NCI-H2227 (cell line): ENCODE measurements around the gene DDR2.
"Not testable (repeated sequence)": the region's sequence is repeated elsewhere in the genome, so short reads cannot be mapped to it uniquely, and the experiment has no call there.

ENCODE experiments used
- DNase-seq: peaks from one replicate; lab custom pipeline; 2025; ENCODE audit not compliant: unreplicated experiment; lab: John Stamatoyannopoulos, UW

Gene DDR2

DNA sequence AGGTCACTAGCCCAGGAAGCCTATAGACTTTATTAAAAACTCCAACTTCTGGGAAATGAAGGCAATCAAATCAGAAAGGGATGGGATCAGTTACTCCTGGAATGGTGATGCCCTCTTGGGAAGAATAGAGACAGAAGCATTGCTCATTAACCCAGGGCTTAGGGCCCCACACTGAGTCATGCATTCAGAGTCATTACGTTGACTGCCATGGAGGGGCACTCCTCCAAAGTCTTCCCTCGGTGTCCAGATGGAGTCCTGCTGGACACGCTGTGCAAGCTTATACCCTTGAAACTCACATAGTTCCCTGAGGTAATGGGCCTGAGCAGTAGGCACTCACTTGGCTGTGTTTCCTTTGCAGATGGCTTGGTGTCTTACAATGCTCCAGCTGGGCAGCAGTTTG lies 123.0 kb downstream of the DDR2 start:
- DNase-seq, result no peak

DNA sequence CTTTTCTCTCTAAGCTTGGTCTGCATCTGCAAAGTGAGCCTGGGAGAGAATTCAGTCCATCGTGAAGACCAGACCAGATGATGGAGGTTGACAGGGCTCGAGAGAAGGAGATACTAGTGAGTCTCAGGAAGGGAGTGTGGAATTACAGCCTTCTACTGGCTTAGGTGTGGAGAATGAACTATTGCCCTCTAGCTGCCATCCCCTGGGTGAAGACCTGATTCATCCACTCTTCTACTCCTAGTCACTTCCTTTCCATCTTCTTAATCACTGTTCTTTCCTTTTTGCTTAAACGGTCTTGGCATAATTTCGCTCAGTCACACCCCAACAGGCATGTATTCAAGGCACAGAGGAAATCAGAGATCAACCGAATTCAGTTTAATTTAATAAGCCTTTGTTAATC lies 124.3 kb downstream of the DDR2 start:
- no peak for DNase-seq

DNA sequence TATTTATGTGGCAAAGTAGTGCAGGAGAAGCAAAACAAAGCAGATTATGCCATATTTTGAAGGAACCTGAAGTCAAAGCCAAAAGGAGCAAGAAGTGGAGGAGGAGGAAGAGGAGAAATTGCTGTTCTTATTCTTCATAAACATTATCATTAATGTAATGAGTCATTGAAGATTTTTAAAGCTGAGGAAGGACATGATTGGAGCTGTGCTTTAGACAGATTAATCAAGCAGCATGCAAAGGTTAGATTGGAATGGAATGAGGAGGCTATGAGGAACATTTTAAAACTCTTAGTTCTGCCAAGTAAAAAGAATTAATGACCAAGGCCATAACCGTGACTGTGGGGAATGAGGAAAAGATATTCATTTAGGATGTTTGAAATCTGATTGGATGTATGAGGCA lies 125.2 kb downstream of the DDR2 start:
- DNase-seq, result no peak

DNA sequence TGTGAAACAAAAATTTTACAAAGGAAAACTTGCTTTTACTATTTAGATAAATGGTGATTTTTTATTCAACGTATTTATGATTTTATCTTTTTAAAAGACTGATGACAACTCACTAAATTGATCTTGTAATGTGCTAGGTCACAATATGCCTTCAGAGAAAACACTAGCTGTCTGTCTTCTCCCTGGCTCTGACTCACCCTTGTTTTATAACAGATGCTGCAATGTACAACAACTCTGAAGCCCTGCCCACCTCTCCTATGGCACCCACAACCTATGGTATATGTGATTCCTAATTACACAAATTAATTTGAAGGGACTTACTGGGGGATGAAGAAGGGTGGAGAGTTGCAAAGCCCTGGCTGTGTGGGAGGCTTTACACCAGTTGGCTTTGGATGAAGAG lies 133.5 kb downstream of the DDR2 start:
- no peak for DNase-seq

DNA sequence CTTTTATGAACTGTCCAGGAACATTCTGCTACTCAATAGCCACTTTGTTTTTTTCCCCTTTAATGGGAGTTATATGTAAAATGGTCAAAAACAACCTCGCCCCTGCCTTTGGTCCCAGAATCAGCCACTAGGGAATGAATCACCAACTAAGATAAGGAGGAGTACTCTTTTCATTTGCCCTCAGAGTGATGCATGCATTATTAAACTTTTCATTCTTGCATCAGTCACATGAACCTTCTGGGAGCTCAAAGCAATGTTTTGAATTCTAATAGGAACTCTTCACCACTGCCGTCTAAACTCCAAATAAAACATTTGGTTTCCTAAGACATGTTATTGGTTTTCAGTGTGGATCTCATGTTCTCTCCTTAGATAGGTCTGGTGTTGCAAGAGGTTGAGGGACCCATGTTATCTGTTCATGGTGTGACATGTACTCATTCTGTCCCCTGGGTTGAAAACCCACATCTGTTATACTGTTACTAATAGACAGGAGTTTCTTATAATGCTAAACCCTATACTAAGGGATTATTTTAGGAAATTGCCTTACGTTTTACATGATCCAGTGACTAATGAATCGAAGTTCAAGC lies 140.4 kb downstream of the DDR2 start:
- no peak for DNase-seq

DNA sequence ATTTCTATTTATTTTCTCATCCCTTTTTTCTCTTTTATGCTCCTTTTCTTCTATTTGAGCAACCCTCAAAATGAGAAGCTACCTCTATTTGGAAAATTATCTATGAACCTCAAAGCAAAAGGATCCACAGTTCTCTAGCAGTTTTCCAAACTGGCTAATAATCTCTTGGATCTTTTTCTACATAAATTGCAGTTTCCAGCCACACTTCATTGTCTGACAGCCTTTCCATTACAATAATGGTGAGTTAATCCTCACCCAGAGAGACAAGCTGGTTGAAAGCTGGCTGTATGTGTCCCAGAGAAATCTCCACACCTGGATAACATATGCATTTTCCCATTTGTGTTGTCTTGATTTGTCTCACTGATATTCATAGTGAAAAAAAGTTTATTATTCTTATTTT lies 141.7 kb downstream of the DDR2 start:
- DNase-seq, result no peak

DNA sequence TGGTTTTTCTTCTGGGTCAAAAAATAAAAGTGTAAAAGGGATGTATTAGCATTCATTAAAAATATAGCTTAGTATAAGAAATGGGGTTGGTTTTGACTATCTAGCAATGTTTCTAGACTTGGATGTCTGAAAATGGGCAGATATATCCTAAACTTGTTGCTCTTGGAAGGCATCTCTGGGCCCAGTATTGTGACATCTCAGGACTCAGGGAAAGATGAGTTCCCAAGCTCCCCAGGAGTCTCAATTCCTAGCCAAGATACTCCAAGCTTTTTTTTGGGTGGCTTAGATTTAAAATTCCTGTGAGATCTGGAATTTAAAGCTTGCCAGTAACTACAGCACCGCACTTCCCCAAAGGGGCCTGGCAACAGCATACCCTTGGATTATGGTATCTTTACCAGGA lies 146.8 kb downstream of the DDR2 start:
- DNase-seq, result no peak

DNA sequence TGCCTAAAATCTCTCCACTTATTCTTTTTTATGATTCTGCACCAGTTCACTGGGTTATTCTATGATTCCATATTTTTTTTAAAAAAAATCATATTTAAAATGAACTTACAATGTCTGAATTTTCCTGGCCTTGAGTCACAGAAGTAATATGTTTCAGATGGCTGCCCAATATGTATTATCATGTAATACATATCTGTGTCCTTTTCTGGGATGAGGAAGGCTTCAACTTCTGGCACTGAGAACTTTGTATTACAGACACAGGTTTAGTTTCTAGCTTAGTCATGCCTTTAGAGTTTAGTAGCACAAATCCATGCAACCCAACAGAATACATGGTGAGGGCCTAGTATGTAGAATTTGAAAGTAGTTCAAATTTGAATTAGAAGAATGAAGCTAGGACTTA lies 150.4 kb downstream of the DDR2 start:
- no peak for DNase-seq

DNA sequence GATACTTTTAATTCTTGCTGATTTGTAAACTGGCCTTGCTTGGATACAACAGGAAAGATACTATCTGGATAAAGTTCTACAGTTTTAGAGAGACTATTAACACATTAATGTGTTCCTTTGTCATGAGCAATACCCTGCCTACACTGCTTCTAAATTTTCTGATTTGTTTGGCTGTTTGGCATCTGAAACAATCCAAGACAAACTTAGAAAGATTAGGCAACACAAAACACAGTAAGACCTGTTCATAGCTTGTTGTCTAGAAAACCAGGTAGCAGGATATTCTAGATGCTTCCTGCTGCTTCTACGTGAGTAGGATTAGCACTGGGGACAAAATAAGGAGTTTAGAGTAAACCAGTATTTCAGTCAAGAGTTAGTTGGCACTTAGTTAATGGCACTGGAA lies 152.7 kb downstream of the DDR2 start:
- DNase-seq, result not testable (repeated sequence)

DNA sequence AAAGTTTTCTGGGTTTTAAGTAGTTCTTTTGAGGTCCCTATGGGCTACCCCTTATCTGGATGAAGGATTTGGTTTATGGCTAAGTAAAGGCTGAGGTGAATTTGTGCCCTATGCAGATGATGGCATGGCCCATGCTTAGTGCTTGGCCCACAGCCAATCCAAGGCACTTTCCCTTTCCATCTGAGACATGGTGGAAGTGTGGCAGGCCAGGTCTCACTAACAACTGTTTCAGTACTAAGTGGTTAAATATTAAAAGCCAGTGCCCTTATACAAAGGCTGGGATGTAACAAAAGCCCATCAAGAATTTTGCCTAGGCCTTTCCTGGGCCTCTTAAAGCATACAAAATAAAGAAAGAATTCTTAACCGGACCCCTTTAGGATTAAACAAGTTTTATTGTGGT lies 156.5 kb downstream of the DDR2 start:
- DNase-seq, result not testable (repeated sequence)

DNA sequence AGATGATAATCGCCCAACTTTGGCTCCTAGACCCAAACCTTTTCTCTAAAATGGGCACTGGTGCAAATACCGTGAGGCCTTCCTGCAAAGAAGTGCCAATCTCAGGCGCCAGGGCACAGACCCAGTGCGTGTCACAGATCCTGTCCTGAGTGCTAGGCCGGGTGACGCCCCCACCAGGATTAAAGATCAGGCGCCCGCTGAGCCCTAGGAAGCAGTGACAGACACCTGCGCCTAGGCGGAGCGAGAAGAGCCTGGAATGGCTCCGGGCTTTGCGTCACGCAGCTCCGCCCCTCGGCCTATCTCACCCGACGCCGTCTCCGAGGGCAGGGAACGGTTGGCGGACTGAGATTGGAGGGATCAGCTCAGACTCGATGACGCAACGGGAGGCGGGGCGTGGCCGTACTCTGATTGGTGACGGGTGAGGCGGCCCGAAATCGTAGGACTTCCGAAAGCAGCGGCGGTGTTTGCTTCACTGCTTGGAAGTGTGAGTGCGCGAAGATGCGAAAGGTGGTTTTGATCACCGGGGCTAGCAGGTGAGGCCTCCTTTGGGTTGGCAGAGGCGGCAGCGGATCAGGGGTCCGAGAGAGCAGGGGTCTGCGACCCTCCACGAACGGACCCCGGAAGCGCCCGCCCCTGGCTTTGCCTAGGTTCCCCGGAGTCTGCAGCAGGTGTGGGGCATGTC lies 158.2 kb downstream of the DDR2 start, which contains the start of gene HSD17B7:
TSS of gene HSD17B7 (plus strand) at position 400 of the 682 bp plus-strand sequence. CDS start at position 499, 99 bp downstream.
- peak; percentile 77 for DNase-seq

DNA sequence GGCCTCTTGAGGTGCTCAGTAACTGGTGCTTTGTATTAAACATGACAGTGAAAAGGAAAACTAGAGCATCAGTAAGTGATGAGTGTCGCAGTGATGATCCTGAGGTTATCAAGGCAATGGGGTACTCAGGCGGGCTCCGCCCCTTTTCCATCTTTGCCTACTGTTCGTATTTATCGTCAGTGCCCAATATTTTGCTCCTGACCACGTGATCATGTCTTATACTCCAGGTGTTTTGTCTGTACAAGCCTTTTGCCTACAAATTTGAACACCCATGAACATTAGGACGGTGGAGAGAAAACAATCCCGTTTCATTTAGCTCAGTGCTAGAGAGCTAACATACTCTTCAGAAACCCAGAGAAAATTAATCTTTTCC lies 158.7 kb downstream of the DDR2 start:
- DNase-seq, result peak; percentile 36

DNA sequence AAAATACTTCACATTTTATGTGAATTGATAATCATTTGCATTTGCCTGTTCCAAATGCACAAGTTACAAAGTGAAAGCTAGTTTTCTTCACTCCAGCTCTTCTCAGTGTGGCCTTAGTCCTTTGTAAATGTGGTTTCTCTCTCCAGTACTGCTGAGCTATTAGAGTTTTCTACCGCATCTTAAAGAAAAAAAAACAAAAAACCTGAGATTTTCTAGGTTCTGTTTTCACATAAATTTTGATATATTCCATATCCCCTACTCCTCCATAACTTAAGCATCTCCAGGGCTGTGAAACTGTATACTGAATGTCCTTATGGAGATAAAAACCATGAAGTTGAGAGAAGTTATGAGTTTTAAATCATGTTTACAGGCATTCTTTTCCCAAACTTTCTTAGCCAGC lies 162.0 kb downstream of the DDR2 start:
- DNase-seq, result not testable (repeated sequence)

DNA sequence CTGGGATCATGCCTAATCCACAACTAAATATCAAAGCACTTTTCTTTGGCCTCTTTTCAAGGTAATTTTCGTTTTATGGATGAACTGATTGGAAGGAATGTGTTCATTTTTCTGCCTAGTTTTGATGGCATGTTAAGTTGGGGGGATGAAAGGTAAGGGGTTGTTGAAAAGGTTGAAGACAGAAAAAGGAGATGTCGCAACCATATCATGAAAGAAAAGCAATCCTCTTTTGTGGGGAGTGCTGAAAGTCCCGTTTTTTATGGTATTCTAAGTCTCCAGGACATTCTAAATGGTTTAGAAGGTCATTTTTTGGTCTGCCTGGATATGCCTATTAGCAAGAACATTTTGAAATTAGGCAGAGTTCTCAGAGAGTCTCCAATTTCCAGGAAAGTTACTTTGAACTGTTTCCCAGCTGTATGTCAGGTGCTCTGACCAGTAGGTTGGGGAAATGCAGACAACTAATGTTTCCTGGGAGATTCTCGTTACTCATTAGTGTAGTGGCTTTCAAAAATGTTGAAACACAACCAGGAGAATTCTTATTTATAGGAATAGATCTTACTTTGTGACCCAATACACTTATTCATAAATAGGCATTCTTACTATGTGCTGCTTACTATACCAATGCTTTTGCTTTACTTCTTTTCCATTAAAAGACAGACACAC lies 164.5 kb downstream of the DDR2 start:
- not testable (repeated sequence) for DNase-seq

DNA sequence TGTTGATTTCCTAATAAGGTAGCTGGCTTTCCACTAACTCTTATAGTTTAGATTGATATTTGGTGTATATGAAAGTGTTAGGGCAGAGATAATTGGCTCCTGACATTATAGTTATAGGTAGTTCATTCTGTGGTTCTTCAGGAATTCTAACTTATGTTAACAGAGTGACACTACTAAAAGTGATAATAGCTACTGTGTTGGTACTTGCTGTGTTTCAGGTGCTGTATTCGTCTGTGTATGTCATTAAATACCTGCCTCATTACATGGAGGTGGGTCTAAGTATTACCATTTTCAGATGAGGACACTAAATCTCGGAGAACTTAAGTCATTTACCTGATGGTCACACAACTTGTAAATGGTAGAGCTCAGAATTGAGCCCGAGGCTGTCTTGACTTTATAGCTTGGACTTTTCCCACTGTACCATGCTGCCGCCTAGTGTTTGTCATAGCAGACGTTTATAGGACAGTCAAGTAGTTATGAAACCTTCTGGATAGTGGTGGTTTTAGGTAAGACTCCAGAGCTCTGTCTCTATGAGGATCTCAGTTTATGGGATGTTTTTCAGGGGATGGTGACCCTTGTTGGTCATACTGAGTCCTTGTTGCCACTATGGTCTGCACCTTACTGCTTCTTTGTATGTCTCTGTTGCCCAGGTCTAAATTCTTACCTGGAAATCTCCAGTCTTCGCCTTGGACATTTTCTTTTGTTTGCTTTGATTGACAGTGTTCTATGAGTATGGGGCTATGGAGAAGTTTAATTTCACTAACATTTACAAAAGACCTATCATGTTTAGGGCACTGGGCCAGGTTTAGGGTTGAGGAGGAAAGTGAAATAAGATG lies 167.9 kb downstream of the DDR2 start:
- peak; percentile 78 for DNase-seq

DNA sequence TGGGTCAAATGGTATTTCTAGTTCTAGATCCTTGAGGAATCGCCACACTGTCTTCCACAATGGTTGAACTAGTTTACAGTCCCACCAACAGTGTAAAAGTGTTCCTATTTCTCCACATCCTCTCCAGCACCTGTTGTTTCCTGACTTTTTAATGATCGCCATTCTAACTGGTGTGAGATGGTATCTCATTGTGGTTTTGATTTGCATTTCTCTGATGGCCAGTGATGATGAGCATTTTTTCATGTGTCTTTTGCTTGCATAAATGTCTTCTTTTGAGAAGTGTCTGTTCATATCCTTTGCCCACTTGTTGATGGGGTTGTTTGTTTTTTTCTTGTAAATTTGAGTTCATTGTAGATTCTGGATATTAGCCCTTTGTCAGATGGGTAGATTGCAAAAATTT lies 175.2 kb downstream of the DDR2 start:
- DNase-seq, result not testable (repeated sequence)

DNA sequence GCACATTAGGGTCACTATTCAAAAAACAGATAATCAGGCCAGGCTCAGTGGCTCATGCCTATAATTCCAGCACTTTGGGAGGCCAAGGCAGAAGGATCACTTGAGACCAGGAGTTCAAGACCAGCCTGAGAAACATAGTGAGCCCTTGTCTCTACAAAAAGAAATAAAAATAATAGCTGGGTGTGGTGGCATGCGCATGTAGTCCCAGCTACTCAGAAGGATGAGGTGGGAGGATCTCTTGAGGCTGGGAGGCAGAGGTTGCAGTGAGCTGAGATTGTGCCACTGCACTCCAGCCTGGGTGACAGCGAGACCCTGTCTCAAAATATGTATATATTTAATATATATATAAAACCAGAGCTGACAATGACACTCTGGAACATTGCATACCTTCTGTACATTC lies 180.1 kb downstream of the DDR2 start:
- not testable (repeated sequence) for DNase-seq

DNA sequence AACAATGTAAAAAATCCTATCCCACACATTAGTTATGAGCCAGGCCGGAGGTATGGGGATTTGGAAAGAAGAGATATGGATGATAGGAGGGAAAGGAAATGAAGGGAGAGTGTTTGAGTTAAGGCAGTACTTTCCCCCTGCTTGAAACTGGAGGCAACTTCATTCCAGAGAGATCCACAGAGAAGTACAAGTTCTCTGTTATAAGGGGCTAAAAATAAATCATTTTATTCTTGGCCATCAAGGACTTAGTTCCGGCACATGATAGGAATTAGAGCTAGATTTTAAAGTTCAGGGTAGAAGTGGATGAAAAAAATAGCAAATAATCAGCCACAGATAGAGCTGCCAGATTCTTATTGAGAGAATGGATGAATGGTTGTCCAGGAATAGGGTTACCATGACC lies 185.9 kb downstream of the DDR2 start:
- not testable (repeated sequence) for DNase-seq

DNA sequence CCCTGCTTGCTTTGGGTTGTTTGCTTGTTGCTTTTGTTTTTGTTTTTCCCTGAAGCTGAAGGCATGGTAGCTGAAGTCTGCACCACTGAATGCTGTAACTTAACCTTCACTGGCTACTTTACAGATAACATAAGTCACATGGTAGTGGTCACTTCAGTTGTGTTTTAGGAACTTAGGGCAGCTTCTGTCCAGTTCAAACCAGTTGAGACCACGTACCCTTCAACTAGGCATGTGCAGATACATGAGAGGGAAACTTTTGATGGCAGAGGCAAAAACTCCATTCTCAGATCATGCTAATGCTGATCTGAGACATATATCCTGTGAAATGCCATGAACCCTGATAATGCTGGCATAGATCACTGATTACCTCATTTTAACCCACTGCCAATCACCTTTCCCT lies 186.4 kb downstream of the DDR2 start:
- DNase-seq, result not testable (repeated sequence)

DNA sequence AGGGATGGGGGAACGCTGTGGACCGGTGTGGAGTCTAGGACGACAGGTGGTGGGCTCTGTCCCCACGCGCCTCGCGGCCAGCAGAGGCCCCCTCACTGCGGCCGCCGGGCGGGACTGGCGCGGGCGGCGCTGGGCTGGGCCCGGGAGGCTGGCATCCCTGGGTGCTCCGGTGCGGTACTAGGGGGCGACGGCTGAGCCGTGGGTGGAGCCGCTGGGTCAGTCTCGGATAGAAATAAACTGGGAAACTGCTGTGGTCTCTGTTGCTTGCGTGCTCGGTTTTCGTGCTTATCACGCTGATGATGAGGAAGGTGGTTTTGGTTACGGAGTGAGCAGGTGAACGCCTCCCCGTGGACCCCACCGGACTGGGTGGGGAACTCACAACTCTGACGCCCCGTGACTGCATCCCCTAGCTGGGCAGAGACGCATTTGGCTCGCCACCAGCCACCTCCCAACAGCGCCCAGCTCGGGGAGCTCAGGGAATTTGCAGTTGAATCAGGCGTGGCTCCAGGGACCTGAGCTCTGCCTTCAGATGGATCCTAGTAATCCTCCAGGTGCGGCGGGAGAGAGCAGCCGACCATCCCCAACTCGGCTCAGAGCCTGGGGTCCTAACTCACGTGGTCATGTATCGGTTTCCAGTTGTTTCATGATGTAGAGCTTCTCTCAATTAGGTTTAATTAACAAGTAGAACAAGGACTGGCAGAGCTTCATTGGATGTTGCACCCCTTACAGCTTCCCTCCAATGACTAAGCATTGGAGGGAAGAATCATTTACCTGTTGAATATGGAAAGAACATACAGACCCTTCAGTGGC lies 190.3 kb downstream of the DDR2 start:
- peak; percentile 61 for DNase-seq

DNA sequence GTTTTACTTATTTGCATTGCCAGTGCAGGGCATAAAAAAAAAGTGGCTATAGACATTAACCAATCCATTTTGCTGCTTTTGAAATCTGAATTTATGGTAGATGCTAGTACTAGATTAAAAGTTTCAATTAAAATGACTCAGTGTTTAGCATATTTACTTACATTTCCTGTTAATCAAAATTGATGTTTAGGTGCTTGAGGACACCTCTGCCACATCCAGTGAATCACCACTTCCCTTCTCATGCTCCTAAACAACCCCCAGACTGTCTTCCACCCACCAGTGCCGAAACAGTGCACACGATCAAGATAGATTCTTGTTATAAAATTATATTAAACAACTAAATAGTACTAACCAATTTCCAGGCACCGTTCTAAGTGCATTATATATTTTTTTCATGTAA lies 191.0 kb downstream of the DDR2 start:
- no peak for DNase-seq
